GM19238 (cell line): ENCODE data around the gene CARD11.
A peak's percentile ranks its signal among the peaks of the same experiment; 100 is the strongest.

Source experiments
- DNase-seq: peaks from one replicate; pipeline ENCODE4 v3.0.0; 2011; ENCODE audit warnings: low spot score; ENCODE audit not compliant: insufficient read length

The CARD11 gene

GRCh38 chr7:2908103-2908683 lies 135.5 kb downstream of the CARD11 start:
- DNase-seq = no peak

GRCh38 chr7:2906197-2906931 lies 137.3 kb downstream of the CARD11 start:
- no peak for DNase-seq

- no peak for DNase-seq
These were observed 138.2 kb downstream of the CARD11 start for GRCh38 chr7:2905500-2905899.

- no peak for DNase-seq
These were observed 138.6 kb downstream of the CARD11 start for GRCh38 chr7:2905027-2905426.

GRCh38 chr7:2904202-2904601 lies 139.5 kb downstream of the CARD11 start:
- DNase-seq = no peak

- no peak for DNase-seq
These were observed 139.9 kb downstream of the CARD11 start for GRCh38 chr7:2903682-2904162.

GRCh38 chr7:2897023-2897422 lies 146.6 kb downstream of the CARD11 start:
- no peak for DNase-seq

GRCh38 chr7:2896131-2896530 lies 147.5 kb downstream of the CARD11 start:
- DNase-seq = no peak

- peak; percentile 71 for DNase-seq
These were observed 149.3 kb downstream of the CARD11 start for GRCh38 chr7:2894118-2894940.

GRCh38 chr7:2893411-2893861 lies 150.2 kb downstream of the CARD11 start:
- DNase-seq = no peak

- DNase-seq = no peak
These were observed 151.1 kb downstream of the CARD11 start for GRCh38 chr7:2892549-2892948.

- no peak for DNase-seq
These were observed 155.9 kb downstream of the CARD11 start for GRCh38 chr7:2887816-2888215.

GRCh38 chr7:2886900-2887299 lies 156.8 kb downstream of the CARD11 start:
- DNase-seq = peak; percentile 68

GRCh38 chr7:2886391-2886790 lies 157.3 kb downstream of the CARD11 start:
- no peak for DNase-seq

GRCh38 chr7:2884161-2884560 lies 159.5 kb downstream of the CARD11 start:
- no peak for DNase-seq

- no peak for DNase-seq
These were observed 160.6 kb downstream of the CARD11 start for GRCh38 chr7:2883101-2883500.

- DNase-seq = no peak
These were observed 161.6 kb downstream of the CARD11 start for GRCh38 chr7:2882111-2882510.

- no peak for DNase-seq
These were observed 162.7 kb downstream of the CARD11 start for GRCh38 chr7:2880874-2881533.

GRCh38 chr7:2880051-2880450 lies 163.6 kb downstream of the CARD11 start:
- DNase-seq = no peak

- DNase-seq = no peak
These were observed 164.3 kb downstream of the CARD11 start for GRCh38 chr7:2879354-2879753.

GRCh38 chr7:2878306-2878705 lies 165.4 kb downstream of the CARD11 start:
- DNase-seq = no peak
